ENCODE results near the gene CAMSAP1.

CAMSAP1 gene

DNA sequence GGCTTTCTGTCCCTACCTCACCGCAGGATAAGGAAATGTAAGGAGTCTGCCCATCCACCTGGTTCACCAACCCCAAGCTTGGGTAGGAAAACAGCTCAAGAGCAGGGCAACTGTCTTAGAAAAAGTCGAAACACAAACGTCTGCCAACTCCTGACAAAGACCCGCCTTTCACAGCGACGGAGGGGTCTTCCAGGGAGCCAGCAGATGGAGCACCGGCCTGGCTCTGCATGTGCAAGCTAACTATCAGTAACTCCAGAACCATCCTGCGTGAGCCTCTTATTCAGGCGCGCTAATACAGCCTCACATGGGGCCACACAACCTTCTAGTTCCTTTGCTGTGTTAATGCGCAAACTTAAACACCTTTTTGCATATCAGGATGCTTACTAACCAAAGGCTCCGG, 26.9 kb downstream of the CAMSAP1 start:
- no peak for DNase-seq (ENCODE audit: low read depth, low spot score)
- in situ Hi-C loops (cut with HindIII; ENCODE audit: low sequenced_read_pairs): no loop called here
- no peak overlapping the region for H3K4me3 ChIP-seq (ENCODE audit: low read depth, low read length)
- TF ChIP-seq, protein P1, sequence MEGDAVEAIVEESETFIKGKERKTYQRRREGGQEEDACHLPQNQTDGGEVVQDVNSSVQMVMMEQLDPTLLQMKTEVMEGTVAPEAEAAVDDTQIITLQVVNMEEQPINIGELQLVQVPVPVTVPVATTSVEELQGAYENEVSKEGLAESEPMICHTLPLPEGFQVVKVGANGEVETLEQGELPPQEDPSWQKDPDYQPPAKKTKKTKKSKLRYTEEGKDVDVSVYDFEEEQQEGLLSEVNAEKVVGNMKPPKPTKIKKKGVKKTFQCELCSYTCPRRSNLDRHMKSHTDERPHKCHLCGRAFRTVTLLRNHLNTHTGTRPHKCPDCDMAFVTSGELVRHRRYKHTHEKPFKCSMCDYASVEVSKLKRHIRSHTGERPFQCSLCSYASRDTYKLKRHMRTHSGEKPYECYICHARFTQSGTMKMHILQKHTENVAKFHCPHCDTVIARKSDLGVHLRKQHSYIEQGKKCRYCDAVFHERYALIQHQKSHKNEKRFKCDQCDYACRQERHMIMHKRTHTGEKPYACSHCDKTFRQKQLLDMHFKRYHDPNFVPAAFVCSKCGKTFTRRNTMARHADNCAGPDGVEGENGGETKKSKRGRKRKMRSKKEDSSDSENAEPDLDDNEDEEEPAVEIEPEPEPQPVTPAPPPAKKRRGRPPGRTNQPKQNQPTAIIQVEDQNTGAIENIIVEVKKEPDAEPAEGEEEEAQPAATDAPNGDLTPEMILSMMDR (IDR thresholded peaks at IDR 0.05; ENCODE audit: low read depth, low read length): no peak

- in situ Hi-C loops (cut with HindIII; ENCODE audit: low sequenced_read_pairs): no loop called here
- H3K4me3 ChIP-seq (ENCODE audit: low read depth, low read length): no peak overlapping the region
- no peak for DNase-seq (ENCODE audit: low read depth, low spot score)
- TF ChIP-seq, protein P1 (IDR thresholded peaks at IDR 0.05; ENCODE audit: low read depth, low read length): no peak
Measured at GRCh38 chr9:135879619-135880018, 27.7 kb downstream of the CAMSAP1 start.

- H3K4me3 ChIP-seq (ENCODE audit: low read depth, low read length): no peak overlapping the region
- no peak for DNase-seq (ENCODE audit: low read depth, low spot score)
- in situ Hi-C loops (cut with HindIII; ENCODE audit: low sequenced_read_pairs): no loop called here
- TF ChIP-seq, protein P1 (IDR thresholded peaks at IDR 0.05; ENCODE audit: low read depth, low read length): no peak
Measured at GRCh38 chr9:135879237-135879601, 28.1 kb downstream of the CAMSAP1 start.

DNA sequence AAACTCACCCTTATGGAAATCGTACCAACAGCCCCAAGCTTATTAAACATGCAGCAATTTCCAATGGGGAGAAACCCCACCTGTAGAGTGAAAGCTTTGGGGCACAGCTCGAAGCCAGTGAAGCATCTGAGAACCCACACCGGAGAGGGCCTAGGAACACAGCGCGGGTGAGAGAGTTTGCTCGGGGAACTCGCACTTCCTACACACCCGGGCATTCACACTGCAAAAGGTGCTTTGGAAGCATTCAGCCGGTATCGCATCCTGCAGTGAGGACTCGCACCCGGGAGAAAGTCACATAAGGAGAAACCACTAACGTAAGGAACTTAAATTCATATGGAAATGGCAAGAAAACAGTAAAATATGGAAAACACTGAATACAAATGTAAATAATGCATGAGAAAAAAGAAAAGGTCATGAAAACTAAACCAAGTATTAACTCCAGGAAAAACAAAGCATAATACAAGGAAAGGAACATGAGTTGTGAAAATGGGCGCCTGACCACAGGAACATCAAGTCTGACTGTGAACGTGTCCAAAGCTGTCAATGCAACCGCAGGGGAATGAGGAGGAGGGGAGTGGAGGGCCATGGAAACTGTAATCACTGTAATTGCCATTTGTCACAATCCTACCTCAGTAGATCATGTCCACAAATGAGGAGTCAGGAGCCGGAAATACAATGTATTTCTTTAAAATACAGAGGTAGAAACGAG, 28.7 kb downstream of the CAMSAP1 start:
- DNase-seq (ENCODE audit: low read depth, low spot score): no peak
- in situ Hi-C loops (cut with HindIII; ENCODE audit: low sequenced_read_pairs): no loop called here
- no peak overlapping the region for H3K4me3 ChIP-seq (ENCODE audit: low read depth, low read length)
- TF ChIP-seq, protein P1 (IDR thresholded peaks at IDR 0.05; ENCODE audit: low read depth, low read length): no peak

GRCh38 chr9:135877791-135878527, 29.4 kb downstream of the CAMSAP1 start:
- in situ Hi-C loops (cut with HindIII; ENCODE audit: low sequenced_read_pairs): no loop called here
- TF ChIP-seq, protein P1 (IDR thresholded peaks at IDR 0.05; ENCODE audit: low read depth, low read length): no peak
- H3K4me3 ChIP-seq (ENCODE audit: low read depth, low read length): no peak overlapping the region
- no peak for DNase-seq (ENCODE audit: low read depth, low spot score)

GRCh38 chr9:135876936-135877335, 30.4 kb downstream of the CAMSAP1 start:
- no peak overlapping the region for H3K4me3 ChIP-seq (ENCODE audit: low read depth, low read length)
- TF ChIP-seq, protein P1 (IDR thresholded peaks at IDR 0.05; ENCODE audit: low read depth, low read length): no peak
- DNase-seq (ENCODE audit: low read depth, low spot score): no peak
- in situ Hi-C loops (cut with HindIII; ENCODE audit: low sequenced_read_pairs): no loop called here
